22Rv1 (cell line): ENCODE measurements around the gene IPO9.

ENCODE experiments used
- ZFX ChIP-seq: fragments of 450-650 bp; IDR thresholded peaks from 2 replicates; pipeline ENCODE4 v1.6.1; 2017; ENCODE audit warnings: antibody characterized with exemption, borderline replicate concordance
- TF ChIP-seq, protein P1 (sequence below): fragments of 450-650 bp; IDR thresholded peaks from 2 replicates; pipeline ENCODE4 v1.5.1; 2017; ENCODE audit warnings: mild to moderate bottlenecking

DNA sequence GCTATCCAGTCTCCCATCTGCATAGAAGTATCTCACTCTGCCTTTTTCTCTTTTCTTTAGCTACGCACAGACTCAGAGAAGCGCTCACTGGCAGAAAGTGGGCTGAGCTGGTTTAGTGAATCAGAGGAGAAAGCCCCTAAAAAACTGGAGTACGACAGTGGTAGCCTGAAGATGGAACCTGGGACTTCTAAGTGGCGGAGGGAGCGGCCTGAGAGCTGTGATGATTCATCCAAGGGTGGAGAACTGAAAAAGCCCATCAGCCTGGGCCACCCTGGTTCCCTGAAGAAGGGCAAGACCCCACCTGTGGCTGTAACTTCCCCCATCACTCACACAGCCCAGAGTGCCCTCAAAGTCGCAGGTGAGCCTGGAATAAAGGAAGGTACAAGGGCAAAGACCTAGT, 48.0 kb upstream of the IPO9 start:
- TF ChIP-seq, protein P1, sequence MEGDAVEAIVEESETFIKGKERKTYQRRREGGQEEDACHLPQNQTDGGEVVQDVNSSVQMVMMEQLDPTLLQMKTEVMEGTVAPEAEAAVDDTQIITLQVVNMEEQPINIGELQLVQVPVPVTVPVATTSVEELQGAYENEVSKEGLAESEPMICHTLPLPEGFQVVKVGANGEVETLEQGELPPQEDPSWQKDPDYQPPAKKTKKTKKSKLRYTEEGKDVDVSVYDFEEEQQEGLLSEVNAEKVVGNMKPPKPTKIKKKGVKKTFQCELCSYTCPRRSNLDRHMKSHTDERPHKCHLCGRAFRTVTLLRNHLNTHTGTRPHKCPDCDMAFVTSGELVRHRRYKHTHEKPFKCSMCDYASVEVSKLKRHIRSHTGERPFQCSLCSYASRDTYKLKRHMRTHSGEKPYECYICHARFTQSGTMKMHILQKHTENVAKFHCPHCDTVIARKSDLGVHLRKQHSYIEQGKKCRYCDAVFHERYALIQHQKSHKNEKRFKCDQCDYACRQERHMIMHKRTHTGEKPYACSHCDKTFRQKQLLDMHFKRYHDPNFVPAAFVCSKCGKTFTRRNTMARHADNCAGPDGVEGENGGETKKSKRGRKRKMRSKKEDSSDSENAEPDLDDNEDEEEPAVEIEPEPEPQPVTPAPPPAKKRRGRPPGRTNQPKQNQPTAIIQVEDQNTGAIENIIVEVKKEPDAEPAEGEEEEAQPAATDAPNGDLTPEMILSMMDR = no peak
- TF ChIP-seq ZFX = no peak
